ENCODE results near the gene MRPL34. TPM values are rescaled to one million over a fixed set of nuclear protein-coding genes. Genes with fewer than 3 reads are reported as not detected.

MRPL34 gene
- polyA plus RNA-seq, 2 donors: 72.1 to 102 TPM

- 95 to 97% methylated on average over 45 of the region's 45 CpGs for WGBS, 2 donors
- Histone ChIP-seq H3K36me3 (ENCODE audit: control insufficient read depth in 2 of 2, insufficient read depth in 2 of 2, low read length in 1 of 2) (peaks cover 0 to 21% of the 10 kb centered on the region in 2 donors), H3K4me3 (ENCODE audit: low read depth in 1 of 2, low read length in 2 of 2) (peak overlapping the region in 1 of 2 donors; percentile 8), H3K9me3 (ENCODE audit: control insufficient read depth in 2 of 2, insufficient read depth in 1 of 2, low read depth in 1 of 2, low read length in 1 of 2) (peaks cover 0 to 12% of the 10 kb centered on the region in 2 donors), H3K27me3 (ENCODE audit: control insufficient read depth in 1 of 2, insufficient read depth in 2 of 2, low read length in 2 of 2) (peaks cover 0 to 4% of the 10 kb centered on the region in 2 donors), H3K27ac (ENCODE audit: low read depth in 2 of 2, low read length in 1 of 2) (no peak overlapping the region), H3K4me1 (ENCODE audit: control insufficient read depth in 2 of 2, insufficient read depth in 2 of 2, low read length in 1 of 2) (peaks cover 10 to 27% of the 10 kb centered on the region in 2 donors)
Measured at GRCh38 chr19:17332677-17333581, 27.3 kb downstream of the MRPL34 start.

GRCh38 chr19:17333611-17334413 is 28.1 kb downstream of the MRPL34 start:
- Histone ChIP-seq H3K4me3 (ENCODE audit: low read depth in 1 of 2, low read length in 2 of 2) (peak overlapping the region; percentile 56 to 68), H3K4me1 (ENCODE audit: control insufficient read depth in 2 of 2, insufficient read depth in 2 of 2, low read length in 1 of 2) (peaks cover 16 to 33% of the 10 kb centered on the region in 2 donors), H3K27me3 (ENCODE audit: control insufficient read depth in 1 of 2, insufficient read depth in 2 of 2, low read length in 2 of 2) (peaks cover 0 to 4% of the 10 kb centered on the region in 2 donors), H3K27ac (ENCODE audit: low read depth in 2 of 2, low read length in 1 of 2) (peak overlapping the region; percentile 85 to 90), H3K36me3 (ENCODE audit: control insufficient read depth in 2 of 2, insufficient read depth in 2 of 2, low read length in 1 of 2) (peaks cover 0 to 22% of the 10 kb centered on the region in 2 donors), H3K9me3 (ENCODE audit: control insufficient read depth in 2 of 2, insufficient read depth in 1 of 2, low read depth in 1 of 2, low read length in 1 of 2) (peaks cover 0 to 12% of the 10 kb centered on the region in 2 donors)
- 39% methylated on average over 50 to 52 of the region's 52 CpGs for WGBS, 2 donors

- 1 to 3% methylated on average over 43 to 86 of the region's 86 CpGs for WGBS, 2 donors
- peak within 1 kb of the TSS; percentile 85 to 90 for H3K27ac ChIP-seq (ENCODE audit: low read depth in 2 of 2, low read length in 1 of 2)
- H3K4me1 ChIP-seq (ENCODE audit: control insufficient read depth in 2 of 2, insufficient read depth in 2 of 2, low read length in 1 of 2): peaks cover 13 to 26% of the 10 kb centered on the region in 2 donors
Measured at GRCh38 chr19:17334414-17335409, 29.0 kb downstream of the MRPL34 start, which contains the start of gene ANO8. Gene ANO8 (minus strand): TSS chr19:17334855. CDS start chr19:17334670, 185 bp downstream.

GRCh38 chr19:17335575-17335974 is 29.9 kb downstream of the MRPL34 start:
- H3K27me3 ChIP-seq (ENCODE audit: control insufficient read depth in 1 of 2, insufficient read depth in 2 of 2, low read length in 2 of 2): no peaks in the 10 kb centered on the region
- peaks cover 0 to 8% of the 10 kb centered on the region in 2 donors for H3K9me3 ChIP-seq (ENCODE audit: control insufficient read depth in 2 of 2, insufficient read depth in 1 of 2, low read depth in 1 of 2, low read length in 1 of 2)
- peak overlapping the region; percentile 85 to 90 for H3K27ac ChIP-seq (ENCODE audit: low read depth in 2 of 2, low read length in 1 of 2)
- 66 to 72% methylated on average over 10 of the region's 10 CpGs for WGBS, 2 donors
- H3K36me3 ChIP-seq (ENCODE audit: control insufficient read depth in 2 of 2, insufficient read depth in 2 of 2, low read length in 1 of 2): peaks cover 0 to 22% of the 10 kb centered on the region in 2 donors
- H3K4me3 ChIP-seq (ENCODE audit: low read depth in 1 of 2, low read length in 2 of 2): peak overlapping the region in 1 of 2 donors; percentile 5
- peaks cover 13 to 27% of the 10 kb centered on the region in 2 donors for H3K4me1 ChIP-seq (ENCODE audit: control insufficient read depth in 2 of 2, insufficient read depth in 2 of 2, low read length in 1 of 2)

More at GRCh38 chr19:17334414-17335409, 29.0 kb downstream of the MRPL34 start, which contains the start of gene ANO8:
- Histone ChIP-seq H3K27me3 (ENCODE audit: control insufficient read depth in 1 of 2, insufficient read depth in 2 of 2, low read length in 2 of 2) (peaks cover 0 to 4% of the 10 kb centered on the region in 2 donors), H3K9me3 (ENCODE audit: control insufficient read depth in 2 of 2, insufficient read depth in 1 of 2, low read depth in 1 of 2, low read length in 1 of 2) (peaks cover 0 to 12% of the 10 kb centered on the region in 2 donors), H3K36me3 (ENCODE audit: control insufficient read depth in 2 of 2, insufficient read depth in 2 of 2, low read length in 1 of 2) (peaks cover 0 to 26% of the 10 kb centered on the region in 2 donors), H3K4me3 (ENCODE audit: low read depth in 1 of 2, low read length in 2 of 2) (peak within 1 kb of the TSS; percentile 56 to 68)

- Histone ChIP-seq H3K9me3 (ENCODE audit: control insufficient read depth in 2 of 2, insufficient read depth in 1 of 2, low read depth in 1 of 2, low read length in 1 of 2) (peaks cover 0 to 11% of the 10 kb centered on the region in 2 donors), H3K36me3 (ENCODE audit: control insufficient read depth in 2 of 2, insufficient read depth in 2 of 2, low read length in 1 of 2) (peaks cover 6 to 26% of the 10 kb centered on the region in 2 donors), H3K4me1 (ENCODE audit: control insufficient read depth in 2 of 2, insufficient read depth in 2 of 2, low read length in 1 of 2) (peaks cover 13 to 27% of the 10 kb centered on the region in 2 donors), H3K27me3 (ENCODE audit: control insufficient read depth in 1 of 2, insufficient read depth in 2 of 2, low read length in 2 of 2) (no peaks in the 10 kb centered on the region), H3K4me3 (ENCODE audit: low read depth in 1 of 2, low read length in 2 of 2) (peak within 1 kb of the TSS; percentile 66 to 69), H3K27ac (ENCODE audit: low read depth in 2 of 2, low read length in 1 of 2) (peak within 1 kb of the TSS; percentile 97)
- WGBS, 2 donors: 0 to 1% methylated on average over 41 of the region's 41 CpGs
Measured at GRCh38 chr19:17336872-17337674, 31.4 kb downstream of the MRPL34 start, which contains the start of gene GTPBP3. Gene GTPBP3 (plus strand): TSS chr19:17337553. CDS start chr19:17337612, 59 bp downstream.

GRCh38 chr19:17337675-17338432 is 32.2 kb downstream of the MRPL34 start:
- Histone ChIP-seq H3K27me3 (ENCODE audit: control insufficient read depth in 1 of 2, insufficient read depth in 2 of 2, low read length in 2 of 2) (no peaks in the 10 kb centered on the region), H3K4me3 (ENCODE audit: low read depth in 1 of 2, low read length in 2 of 2) (peak overlapping the region; percentile 66 to 69), H3K4me1 (ENCODE audit: control insufficient read depth in 2 of 2, insufficient read depth in 2 of 2, low read length in 1 of 2) (peaks cover 13 to 25% of the 10 kb centered on the region in 2 donors), H3K36me3 (ENCODE audit: control insufficient read depth in 2 of 2, insufficient read depth in 2 of 2, low read length in 1 of 2) (peaks cover 6 to 21% of the 10 kb centered on the region in 2 donors), H3K9me3 (ENCODE audit: control insufficient read depth in 2 of 2, insufficient read depth in 1 of 2, low read depth in 1 of 2, low read length in 1 of 2) (peaks cover 0 to 6% of the 10 kb centered on the region in 2 donors), H3K27ac (ENCODE audit: low read depth in 2 of 2, low read length in 1 of 2) (peak overlapping the region; percentile 90 to 97)
- WGBS, 2 donors: 5 to 6% methylated on average over 50 of the region's 50 CpGs

GRCh38 chr19:17338433-17339078 is 32.9 kb downstream of the MRPL34 start:
- H3K27me3 ChIP-seq (ENCODE audit: control insufficient read depth in 1 of 2, insufficient read depth in 2 of 2, low read length in 2 of 2): no peaks in the 10 kb centered on the region
- H3K9me3 ChIP-seq (ENCODE audit: control insufficient read depth in 2 of 2, insufficient read depth in 1 of 2, low read depth in 1 of 2, low read length in 1 of 2): peaks cover 0 to 2% of the 10 kb centered on the region in 2 donors
- peaks cover 13 to 20% of the 10 kb centered on the region in 2 donors for H3K4me1 ChIP-seq (ENCODE audit: control insufficient read depth in 2 of 2, insufficient read depth in 2 of 2, low read length in 1 of 2)
- no peak overlapping the region for H3K27ac ChIP-seq (ENCODE audit: low read depth in 2 of 2, low read length in 1 of 2)
- H3K4me3 ChIP-seq (ENCODE audit: low read depth in 1 of 2, low read length in 2 of 2): peak overlapping the region; percentile 66 to 69
- peaks cover 6 to 15% of the 10 kb centered on the region in 2 donors for H3K36me3 ChIP-seq (ENCODE audit: control insufficient read depth in 2 of 2, insufficient read depth in 2 of 2, low read length in 1 of 2)
- 87 to 89% methylated on average over 30 of the region's 30 CpGs for WGBS, 2 donors

Measured in esophagus (tissue), 2 donors.